Subcutaneous abdominal adipose tissue (tissue), 5 donors: Measurements from ENCODE around the gene NADK.

Source experiments
- H3K27ac ChIP-seq: one replicate; pipeline ENCODE4 v1.7.0; 2013; ENCODE audit warnings: low read depth, mild to moderate bottlenecking, inconsistent platforms, low read length, moderate library complexity
- H3K27me3 ChIP-seq, 5 donors: one replicate each; pipeline ENCODE4 v1.7.0; 2013; ENCODE audit warnings: low read length in 5 of 5, inconsistent platforms in 1 of 5; ENCODE audit not compliant: control insufficient read depth in 5 of 5, insufficient read depth in 4 of 5
- H3K36me3 ChIP-seq, 5 donors: one replicate each; pipeline ENCODE4 v1.7.0; 2013; ENCODE audit warnings: low read length in 5 of 5; ENCODE audit not compliant: control insufficient read depth in 5 of 5, insufficient read depth in 5 of 5
- H3K4me1 ChIP-seq, 5 donors: one replicate each; pipeline ENCODE4 v1.7.0; 2013; ENCODE audit warnings: low read length in 5 of 5, mild to moderate bottlenecking in 3 of 5, moderate library complexity in 1 of 5; ENCODE audit not compliant: control insufficient read depth in 5 of 5, insufficient read depth in 5 of 5
- H3K4me3 ChIP-seq, 5 donors: one replicate each; pipeline ENCODE4 v1.7.0; 2013; ENCODE audit warnings: low read length in 5 of 5, low read depth in 1 of 5
- H3K9ac ChIP-seq, 5 donors: one replicate each; pipeline ENCODE4 v1.7.0; 2013; ENCODE audit warnings: low read length in 5 of 5, mild to moderate bottlenecking in 4 of 5, moderate library complexity in 3 of 5
- H3K9me3 ChIP-seq, 5 donors: one replicate each; pipeline ENCODE4 v1.7.0; 2013; ENCODE audit warnings: low read length in 5 of 5; ENCODE audit not compliant: control insufficient read depth in 5 of 5
- donor health status: healthy.
- donor health status: healthy.
- donor health status: healthy.
- donor health status: healthy.
- donor health status: healthy.

The NADK gene

GRCh38 chr1:1788136-1788535 lies 9.9 kb upstream of the NADK start:
- peaks cover 17 to 83% (median 80%) of the 10 kb centered on the region in 5 donors for H3K36me3 ChIP-seq
- H3K4me1 ChIP-seq = peaks cover 7 to 23% (median 18%) of the 10 kb centered on the region in 5 donors
- no peak overlapping the region for H3K27ac ChIP-seq
- H3K27me3 ChIP-seq = no peaks in the 10 kb centered on the region
- H3K9ac ChIP-seq = peak overlapping the region in 1 of 5 donors; percentile 2
- H3K4me3 ChIP-seq = no peak overlapping the region
- H3K9me3 ChIP-seq = no peaks in the 10 kb centered on the region

GRCh38 chr1:1786836-1787605 lies 8.8 kb upstream of the NADK start:
- Histone ChIP-seq H3K36me3 (peaks cover 16 to 72% (median 69%) of the 10 kb centered on the region in 5 donors), H3K27ac (no peak overlapping the region), H3K27me3 (no peaks in the 10 kb centered on the region), H3K4me1 (peaks cover 9 to 34% (median 29%) of the 10 kb centered on the region in 5 donors), H3K9me3 (no peaks in the 10 kb centered on the region), H3K9ac (no peak overlapping the region), H3K4me3 (no peak overlapping the region)

GRCh38 chr1:1785666-1786065 lies 7.4 kb upstream of the NADK start:
- no peak overlapping the region for H3K27ac ChIP-seq
- H3K27me3 ChIP-seq = no peaks in the 10 kb centered on the region
- H3K4me1 ChIP-seq = peaks cover 9 to 48% (median 42%) of the 10 kb centered on the region in 5 donors
- H3K4me3 ChIP-seq = no peak overlapping the region
- H3K36me3 ChIP-seq = peaks cover 14 to 60% (median 58%) of the 10 kb centered on the region in 5 donors
- H3K9ac ChIP-seq = no peak overlapping the region
- no peaks in the 10 kb centered on the region for H3K9me3 ChIP-seq

GRCh38 chr1:1784933-1785332 lies 6.7 kb upstream of the NADK start:
- H3K9me3 ChIP-seq = no peaks in the 10 kb centered on the region
- peaks cover 11 to 55% (median 50%) of the 10 kb centered on the region in 5 donors for H3K4me1 ChIP-seq
- peaks cover 14 to 53% (median 51%) of the 10 kb centered on the region in 5 donors for H3K36me3 ChIP-seq
- H3K27ac ChIP-seq = no peak overlapping the region
- no peaks in the 10 kb centered on the region for H3K27me3 ChIP-seq
- H3K9ac ChIP-seq = no peak overlapping the region
- no peak overlapping the region for H3K4me3 ChIP-seq

GRCh38 chr1:1783320-1783719 lies 5.0 kb upstream of the NADK start:
- H3K36me3 ChIP-seq = peaks cover 14 to 39% (median 37%) of the 10 kb centered on the region in 5 donors
- H3K4me1 ChIP-seq = peaks cover 8 to 61% (median 53%) of the 10 kb centered on the region in 5 donors
- H3K27me3 ChIP-seq = no peaks in the 10 kb centered on the region
- H3K9me3 ChIP-seq = no peaks in the 10 kb centered on the region
- peak overlapping the region in 1 of 5 donors; percentile 47 for H3K4me3 ChIP-seq
- peak overlapping the region in 2 of 5 donors; percentile 28 to 66 for H3K9ac ChIP-seq
- peak overlapping the region; percentile 54 for H3K27ac ChIP-seq

- Histone ChIP-seq H3K4me1 (peaks cover 8 to 59% (median 52%) of the 10 kb centered on the region in 5 donors), H3K27me3 (no peaks in the 10 kb centered on the region), H3K9me3 (no peaks in the 10 kb centered on the region), H3K4me3 (peak overlapping the region in 4 of 5 donors; percentile 22 to 49 (median 45)), H3K9ac (peak overlapping the region in 3 of 5 donors; percentile 1 to 66 (median 28)), H3K27ac (peak overlapping the region; percentile 54), H3K36me3 (peaks cover 14 to 32% (median 30%) of the 10 kb centered on the region in 5 donors)
These were observed 4.3 kb upstream of the NADK start for GRCh38 chr1:1782399-1783221.

- Histone ChIP-seq H3K36me3 (peaks cover 10 to 21% (median 19%) of the 10 kb centered on the region in 5 donors), H3K4me1 (peaks cover 13 to 67% (median 62%) of the 10 kb centered on the region in 5 donors), H3K27me3 (no peaks in the 10 kb centered on the region), H3K9me3 (no peaks in the 10 kb centered on the region), H3K4me3 (no peak overlapping the region), H3K9ac (no peak overlapping the region), H3K27ac (no peak overlapping the region)
These were observed 3.2 kb upstream of the NADK start for GRCh38 chr1:1781526-1781903.

GRCh38 chr1:1780598-1781525 lies 2.6 kb upstream of the NADK start:
- Histone ChIP-seq H3K4me1 (peaks cover 17 to 74% (median 69%) of the 10 kb centered on the region in 5 donors), H3K4me3 (peak overlapping the region in 1 of 5 donors; percentile 92), H3K36me3 (peaks cover 4 to 14% (median 13%) of the 10 kb centered on the region in 5 donors), H3K27ac (peak overlapping the region; percentile 60), H3K9ac (peak overlapping the region in 2 of 5 donors; percentile 51 to 56), H3K27me3 (no peaks in the 10 kb centered on the region), H3K9me3 (no peaks in the 10 kb centered on the region)
